Pulmonary artery endothelial cell (primary cell): ENCODE data around the gene ALOX12B. TPM values are rescaled to one million over a fixed set of nuclear protein-coding genes. Genes with fewer than 3 reads are reported as not detected.
"Not testable (repeated sequence)": the region's sequence is repeated elsewhere in the genome, so short reads cannot be mapped to it uniquely, and the experiment has no call there.

ENCODE experiments used
- DNase-seq: peaks from one replicate; pipeline ENCODE4 v3.0.0-alpha.2; 2011; ENCODE audit warnings: low read depth, low spot score
- total RNA-seq: library from RNA; depleted of rRNA; stranded (reverse); fragments of >200 nt; gene quantifications from 2 replicates; pipeline ENCODE4 v1.2.3, GENCODE V29; 2014

Gene ALOX12B
- total RNA-seq, 1 donor from 2014 or later = not detected

- DNase-seq = no peak
Measured at GRCh38 chr17:8118769-8119580, 31.5 kb upstream of the ALOX12B start.

- no peak for DNase-seq
Measured at GRCh38 chr17:8117980-8118768, 30.7 kb upstream of the ALOX12B start, which contains the start of gene ALOXE3. ALOXE3 (minus strand) TSS chr17:8118514; CDS start chr17:8117990, 524 bp downstream.

GRCh38 chr17:8117367-8117979, 30.0 kb upstream of the ALOX12B start:
- no peak for DNase-seq

DNA sequence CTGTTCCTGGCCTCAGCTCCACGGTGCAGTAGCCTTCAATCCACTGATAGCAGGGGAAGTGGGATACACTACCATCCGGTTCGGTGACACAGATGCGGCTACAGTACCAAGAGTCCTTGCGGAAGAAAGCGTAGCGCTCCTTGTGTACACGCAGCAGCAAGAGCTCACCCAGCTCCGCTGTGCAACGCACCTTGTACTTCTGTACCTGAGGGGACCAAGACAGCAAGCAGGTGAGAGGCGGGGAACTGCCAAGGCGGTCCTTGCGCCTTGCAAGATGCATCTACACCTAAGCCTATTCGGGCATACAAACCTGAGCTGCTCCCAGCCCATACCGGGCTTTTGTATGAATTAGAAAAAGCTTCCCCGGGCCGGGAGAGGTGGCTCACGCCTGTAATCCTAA, 29.3 kb upstream of the ALOX12B start:
- DNase-seq = no peak

DNA sequence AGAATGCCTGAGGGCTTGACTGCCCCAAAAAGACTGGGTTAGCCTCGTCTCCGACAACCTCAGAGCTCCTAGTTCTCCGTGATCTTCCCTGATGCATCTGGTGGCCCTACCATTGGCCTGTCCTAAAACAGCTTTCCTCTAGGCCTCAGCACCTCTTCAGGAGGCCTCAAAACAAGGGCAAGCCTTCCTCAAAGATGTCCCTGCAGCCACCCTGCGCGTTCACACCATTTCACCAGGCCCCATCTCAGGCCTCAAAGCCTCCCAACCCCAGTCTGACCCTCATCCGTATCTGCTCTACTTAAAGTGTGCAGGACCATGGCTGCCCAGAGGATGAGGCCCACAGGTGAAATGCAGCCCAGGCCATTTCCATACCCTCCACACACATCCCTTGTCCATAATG, 23.4 kb upstream of the ALOX12B start:
- DNase-seq = no peak

DNA sequence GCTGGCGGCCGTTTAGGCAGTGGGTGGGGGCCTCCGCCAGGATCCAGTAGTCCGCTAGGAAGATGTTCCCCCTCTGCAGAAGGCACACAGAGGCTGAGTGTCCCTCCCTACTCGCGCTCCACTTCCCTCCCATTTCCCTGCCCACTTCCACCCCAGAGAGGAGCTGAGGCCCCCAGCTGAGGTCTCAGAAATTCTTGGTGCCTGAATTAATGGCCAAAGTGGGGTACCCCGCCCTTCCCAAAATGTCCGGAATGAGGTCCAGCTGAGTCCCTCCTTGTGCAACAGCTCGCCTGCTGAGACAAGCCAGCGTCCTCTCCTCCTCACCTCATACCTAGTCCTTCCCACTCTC, 22.9 kb upstream of the ALOX12B start:
- no peak for DNase-seq

DNA sequence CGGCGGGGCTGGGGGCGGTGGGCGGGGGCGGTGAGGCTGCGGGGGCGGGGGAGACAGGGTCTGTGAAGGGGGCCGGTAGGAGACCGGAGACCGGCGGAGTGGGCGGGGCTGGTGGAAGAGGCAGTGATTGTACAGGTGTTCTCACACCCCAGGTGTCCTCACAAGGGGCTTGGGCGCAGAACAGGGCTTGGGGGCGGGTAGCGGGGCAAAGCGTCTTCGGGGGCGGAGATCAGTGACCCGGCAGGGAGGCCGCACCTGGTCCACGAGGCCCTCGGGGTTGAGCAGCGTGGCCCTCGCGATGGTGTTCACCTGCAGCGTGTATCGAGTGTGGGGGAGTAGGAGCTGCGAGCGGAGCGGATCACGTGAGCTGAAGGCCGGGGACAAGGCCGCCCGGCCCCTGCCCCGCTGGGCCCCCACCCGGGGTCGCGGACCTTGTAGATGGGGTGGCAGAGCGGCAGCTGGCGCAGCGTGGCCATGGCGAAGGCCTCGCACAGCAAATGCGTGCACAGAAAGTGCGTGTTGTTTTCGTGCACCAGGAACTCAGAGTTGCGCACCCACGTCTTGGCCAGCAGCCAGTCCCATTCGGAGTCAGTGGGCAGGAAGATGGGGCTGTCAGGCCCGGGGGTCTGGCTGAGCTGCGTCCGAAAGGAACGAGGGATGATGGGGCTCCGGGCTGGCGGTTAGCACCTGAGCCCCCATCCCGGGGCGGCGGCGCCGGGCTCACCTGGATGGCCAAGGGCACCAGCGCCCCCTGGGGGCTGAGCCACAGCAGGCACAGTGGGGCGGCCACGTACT, 22.3 kb upstream of the ALOX12B start:
- DNase-seq = no peak

- DNase-seq = no peak
Measured at GRCh38 chr17:8108972-8109660, 21.6 kb upstream of the ALOX12B start.

DNA sequence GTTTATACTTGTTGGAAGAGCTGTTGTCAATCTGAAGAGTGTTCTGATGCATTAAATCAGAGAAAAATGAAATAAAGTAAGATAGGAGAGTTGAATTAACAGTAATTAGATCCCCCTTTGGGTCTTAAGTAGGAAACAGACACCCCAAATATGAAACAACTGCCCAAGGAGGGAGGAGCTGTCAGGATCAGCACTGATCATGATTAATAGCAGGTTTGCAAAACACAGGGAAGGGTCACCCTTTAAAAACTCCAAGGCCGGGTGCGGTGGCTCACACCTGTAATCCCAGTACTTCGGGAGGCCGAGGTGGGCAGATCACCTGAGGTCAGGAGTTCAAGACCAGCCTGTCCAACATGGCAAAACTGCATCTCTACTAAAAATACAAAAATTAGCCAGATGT, 19.5 kb upstream of the ALOX12B start:
- not testable (repeated sequence) for DNase-seq

DNA sequence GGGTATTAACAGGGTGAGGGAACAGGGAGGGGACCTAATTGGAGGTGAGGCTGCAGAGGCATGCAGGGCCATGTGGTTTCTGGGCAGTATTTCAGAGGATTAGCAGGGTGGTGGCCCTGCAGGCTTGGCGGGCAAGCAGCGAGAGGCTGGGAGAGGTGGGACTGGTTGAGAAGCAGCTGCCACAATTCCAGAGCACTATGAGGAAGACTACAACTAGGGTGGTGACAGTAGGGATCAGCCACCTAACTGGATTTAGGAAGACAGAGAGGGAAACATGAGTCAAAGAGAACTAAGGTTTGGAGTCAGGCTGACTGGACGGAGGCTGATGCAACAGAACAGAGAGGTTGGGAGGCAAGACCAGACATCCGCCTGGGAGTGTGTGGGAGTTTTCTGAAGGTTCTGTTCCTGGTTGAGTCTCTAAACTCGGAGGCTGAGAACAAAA, 18.5 kb upstream of the ALOX12B start:
- no peak for DNase-seq

DNA sequence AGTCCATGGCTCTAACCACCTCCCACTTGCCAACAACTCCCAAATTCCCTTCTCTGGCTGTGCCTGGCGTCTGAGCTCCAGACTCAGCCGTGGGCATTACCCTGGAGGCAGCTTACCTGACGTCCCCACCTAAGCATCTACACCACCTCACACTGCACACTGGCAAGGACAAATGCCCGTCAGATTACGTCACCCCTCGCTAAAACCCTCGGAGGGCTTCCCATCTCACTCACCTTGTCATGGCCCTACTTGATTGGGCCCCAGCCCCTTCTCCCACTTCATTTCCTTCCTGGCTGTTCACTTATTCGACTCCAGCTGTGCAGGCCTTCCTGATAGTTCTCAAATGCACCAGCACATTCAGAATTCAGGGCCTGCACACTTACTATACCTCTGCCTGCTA, 17.4 kb upstream of the ALOX12B start:
- DNase-seq = no peak

DNA sequence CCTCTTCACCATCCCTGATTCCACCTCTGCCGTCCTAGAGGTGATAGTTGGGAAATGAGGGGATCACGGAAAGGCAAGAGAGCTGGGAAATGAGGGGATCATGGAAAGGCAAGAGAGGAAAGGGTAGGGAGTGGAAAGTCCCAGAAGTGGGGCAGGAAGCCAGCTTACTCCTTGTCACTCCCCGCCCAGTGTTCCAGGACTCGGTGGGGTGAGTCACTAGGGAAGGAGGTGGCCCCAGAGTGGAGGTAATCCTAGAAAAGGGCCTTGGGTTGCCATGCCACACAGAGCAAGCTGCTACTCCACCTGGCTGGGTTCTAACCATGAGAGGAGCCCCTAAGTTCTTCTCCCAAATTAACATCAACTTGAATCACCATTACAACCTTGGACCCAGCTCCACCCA, 16.0 kb upstream of the ALOX12B start:
- DNase-seq = no peak

GRCh38 chr17:8101721-8102120, 14.2 kb upstream of the ALOX12B start:
- DNase-seq = no peak

GRCh38 chr17:8100763-8101162, 13.2 kb upstream of the ALOX12B start:
- no peak for DNase-seq

DNA sequence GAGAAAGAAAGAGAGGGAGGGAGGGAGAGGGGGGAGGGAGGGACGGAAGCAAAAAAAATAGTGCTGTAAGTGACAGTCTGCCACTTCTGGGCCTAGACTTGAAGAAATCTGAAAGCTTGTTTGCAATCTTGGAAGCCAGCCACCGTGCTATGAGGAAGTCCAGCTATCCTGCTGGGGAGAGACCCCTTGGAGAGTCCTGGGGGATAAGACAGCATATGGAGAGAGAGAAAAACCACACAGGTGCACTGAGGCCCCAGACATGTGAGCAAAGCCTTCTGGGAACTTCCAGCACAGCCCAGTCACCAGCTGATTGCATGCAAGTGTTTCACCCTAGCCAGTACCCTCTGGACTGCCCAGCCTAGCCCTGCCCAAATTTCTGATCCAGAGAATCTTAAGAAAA, 12.6 kb upstream of the ALOX12B start:
- DNase-seq = no peak

DNA sequence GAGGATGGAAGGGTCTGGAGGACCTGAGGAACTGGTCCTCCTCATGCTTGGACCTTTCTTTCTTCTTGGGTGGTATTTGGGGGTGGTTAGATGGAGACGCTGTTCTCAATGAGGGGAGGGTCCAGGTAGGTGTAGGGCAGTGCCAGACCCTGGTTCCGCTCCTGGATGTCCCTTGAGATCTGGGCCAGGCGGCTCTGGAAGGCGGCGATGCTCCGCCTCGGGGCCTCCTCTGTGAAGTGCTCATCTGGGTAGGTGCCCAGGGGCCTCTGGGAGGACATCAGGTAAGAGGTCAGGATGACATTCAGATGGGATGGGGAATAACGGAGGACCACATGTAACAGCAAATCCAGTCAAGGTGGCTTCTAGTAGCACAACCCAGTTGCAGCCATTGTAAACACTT, 9.0 kb upstream of the ALOX12B start:
- no peak for DNase-seq

DNA sequence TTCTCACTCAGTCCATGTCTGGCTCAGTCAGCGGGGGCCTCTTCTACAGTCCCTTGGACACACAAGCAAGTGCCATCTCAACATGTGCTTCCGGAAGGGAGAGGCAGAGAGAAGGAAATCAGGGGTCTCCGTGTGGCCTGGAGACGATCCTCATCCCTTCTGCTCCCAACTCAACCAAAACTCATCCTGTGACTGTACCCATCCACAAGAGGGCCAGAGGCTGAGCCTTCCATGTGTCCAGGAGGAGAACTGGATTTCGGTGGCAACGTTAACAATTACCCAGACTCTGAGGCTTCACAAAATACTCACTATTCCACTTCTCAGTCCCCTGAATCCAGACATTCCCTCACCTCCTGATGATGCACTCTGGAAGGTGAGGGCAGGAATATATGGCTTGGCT, 7.8 kb upstream of the ALOX12B start:
- DNase-seq = no peak

DNA sequence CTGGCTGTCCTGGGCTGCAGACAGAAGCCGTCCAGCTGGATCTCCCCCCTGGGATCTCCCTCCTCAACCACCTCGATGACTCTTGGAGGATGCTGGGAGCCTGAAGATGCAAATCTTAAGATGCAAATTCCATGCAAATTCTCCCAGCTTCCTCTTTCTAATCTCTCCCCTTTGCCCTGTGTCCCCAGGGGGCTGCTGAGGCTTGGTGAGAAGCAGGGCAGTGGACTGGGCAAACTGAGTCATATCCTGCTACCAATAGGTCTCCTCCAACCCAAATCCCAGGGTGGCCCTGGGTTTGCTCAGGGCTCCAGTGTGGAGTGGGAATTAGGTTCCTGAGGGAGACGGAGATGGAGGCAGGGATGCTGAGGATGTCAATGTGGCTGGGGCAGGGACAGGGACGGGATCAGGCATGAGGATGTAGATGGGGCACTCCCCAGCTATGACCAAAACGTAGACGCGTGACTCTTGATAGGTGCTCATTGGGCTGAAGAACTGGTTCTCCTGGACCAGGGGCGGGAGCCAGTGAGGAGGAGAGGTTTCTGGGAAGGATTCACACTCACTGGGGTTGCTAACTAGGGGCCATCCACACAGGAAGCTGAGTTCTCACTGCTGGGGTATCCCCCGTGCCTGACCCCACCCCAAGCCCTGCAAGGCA, 3.6 kb upstream of the ALOX12B start:
- no peak for DNase-seq

DNA sequence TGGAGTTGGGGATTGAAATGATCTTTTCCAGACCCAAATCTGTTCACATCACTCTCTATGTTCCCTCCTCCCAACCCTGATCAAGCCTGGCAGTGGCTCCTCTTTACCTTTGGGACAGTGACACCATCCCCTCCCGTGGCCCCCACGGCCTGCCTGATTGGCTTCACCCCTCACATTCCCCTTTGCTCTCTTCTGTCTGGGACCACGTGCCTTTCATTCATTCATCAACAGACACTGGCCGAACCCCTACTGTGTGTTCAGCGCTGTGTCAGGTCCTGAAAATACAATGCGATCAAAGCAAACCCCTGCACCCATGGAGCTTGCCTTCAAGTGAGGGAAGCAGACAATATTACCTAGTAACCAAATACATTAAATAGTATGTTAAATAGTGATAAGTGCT, 2.2 kb upstream of the ALOX12B start:
- no peak for DNase-seq

DNA sequence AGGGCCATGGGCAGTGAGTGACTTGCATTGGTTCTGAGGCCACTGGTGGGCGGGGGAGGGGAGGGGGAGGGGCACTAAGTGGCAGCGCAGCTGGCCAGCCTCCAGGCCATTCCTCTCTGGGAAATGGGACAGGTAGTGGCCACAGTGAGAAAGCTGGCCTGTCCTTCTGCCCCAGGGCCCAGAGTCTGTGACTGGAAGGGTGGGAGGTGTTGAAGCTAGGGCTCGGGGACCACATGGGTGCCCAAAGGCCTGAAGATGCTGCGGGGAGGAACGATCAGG, 375 bp upstream of the ALOX12B start:
- no peak for DNase-seq

DNA sequence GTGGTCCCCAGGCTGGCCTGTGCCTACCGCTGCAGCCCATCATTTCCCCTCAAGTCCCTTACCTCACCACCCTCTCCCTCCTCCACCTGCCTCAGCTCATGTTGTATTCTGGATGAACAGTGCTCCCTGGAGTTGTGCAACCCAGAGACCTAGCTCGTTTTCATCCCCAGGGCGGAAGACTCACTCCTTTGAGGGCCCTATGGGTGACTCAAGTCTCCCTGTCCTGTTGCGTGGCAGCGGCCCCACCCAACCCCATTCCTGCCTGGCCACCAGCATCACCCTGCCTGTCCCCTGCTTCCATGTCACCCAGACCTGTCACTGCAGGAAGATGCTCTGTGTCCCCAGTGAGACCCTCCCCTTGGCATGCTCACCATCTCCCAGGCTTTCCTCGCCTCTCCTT, 3.3 kb downstream of the ALOX12B start:
- DNase-seq = no peak
